HepG2 (cell line): ENCODE measurements around the gene NODAL. TPM values are rescaled to one million over a fixed set of nuclear protein-coding genes. Genes with fewer than 3 reads are reported as not detected.

Experiments
- ATAC-seq: fragments of 200-7000 bp; cut with Tn5 transposase; 3 replicates; pipeline ENCODE4 v1.9.1; 2020; ENCODE audit warnings: mild to moderate bottlenecking, moderate library complexity
- BruUV-seq: library from RNA; stranded (reverse); fragments of 400-500 nt; replicated peaks from 2 replicates; lab custom pipeline; 2021; lab: Mats Ljungman, UMichigan
- CTCF ChIA-PET: fragments of 300-600 bp; formaldehyde crosslinking; extraction: SDS; loops from one replicate; lab custom pipeline; 2021; ENCODE audit warnings: low total read pairs, inconsistent platforms, low intra/inter-chr PET ratio; lab: Yijun Ruan, JAX
- POLR2A ChIA-PET: fragments of 350-600 bp; sonication (Branson Sonifier 250); formaldehyde crosslinking; loops from one replicate; lab custom pipeline; 2020; ENCODE audit warnings: antibody characterized with exemption, inconsistent platforms; lab: Yijun Ruan, JAX
- DNase-seq: peaks from one replicate; pipeline ENCODE4 v3.0.0-alpha.2; 2015; ENCODE audit warnings: low spot score
- FAIRE-seq: peaks from 3 replicates; lab custom pipeline; 2011; peaks lifted over from hg19 to GRCh38; lab: Jason Lieb, UNC
- H2AFZ ChIP-seq: one replicate; pipeline ENCODE4 v1.6.1; 2011; ENCODE audit warnings: low read length, inconsistent platforms
- H3K27ac ChIP-seq: fragments of 300-600 bp; 3 replicates; pipeline ENCODE4 v1.8.0; 2011; ENCODE audit warnings: mixed run types, mild to moderate bottlenecking, mixed read lengths, low read length, inconsistent platforms; ENCODE audit not compliant: insufficient read depth; ENCODE audit errors: extremely low read length
- H3K27me3 ChIP-seq, 2 experiments: fragments of 200-600 bp in 1 of 2; 2 replicates in 1 of 2; 3 replicates in 1 of 2; pipeline versions ENCODE4 v1.6.0 to v1.8.0; 2011; ENCODE audit warnings: low read length in 2 of 2, mild to moderate bottlenecking in 2 of 2, moderate library complexity in 2 of 2, inconsistent platforms in 1 of 2; ENCODE audit not compliant: insufficient read depth in 2 of 2, control insufficient read depth in 1 of 2
- H3K36me3 ChIP-seq, 2 experiments: fragments of 200-600 bp in 1 of 2; replicated peaks in 1 of 2; 2 replicates in 1 of 2; 3 replicates in 1 of 2; pipeline versions ENCODE4 v1.5.1 to v1.8.0; 2011; ENCODE audit warnings: low read length in 2 of 2, inconsistent platforms in 1 of 2; ENCODE audit not compliant: insufficient read depth in 2 of 2, control insufficient read depth in 1 of 2
- H3K4me1 ChIP-seq: 2 replicates; pipeline ENCODE4 v1.5.1; 2012; ENCODE audit warnings: low read length, inconsistent platforms; ENCODE audit not compliant: insufficient read depth
- H3K4me2 ChIP-seq: 2 replicates; pipeline ENCODE4 v1.6.0; 2011; ENCODE audit warnings: low read depth, low read length, inconsistent platforms
- H3K4me3 ChIP-seq, 3 experiments: fragments of 200-600 bp in 1 of 3; sonication (generic), shearing (Covaris generic) in 1 of 3; replicated peaks in 1 of 3; 2 replicates each; pipeline ENCODE4 v1.5.1; 2011 to 2016; ENCODE audit warnings: low read length in 3 of 3, inconsistent platforms in 2 of 3, low read depth in 2 of 3, mild to moderate bottlenecking in 2 of 3, control low read depth in 1 of 3, mixed read lengths in 1 of 3; ENCODE audit not compliant: insufficient read depth in 1 of 3
- H3K79me2 ChIP-seq: one replicate; pipeline ENCODE4 v1.6.1; 2011; ENCODE audit warnings: low read length, inconsistent platforms; ENCODE audit not compliant: insufficient read depth
- H3K9ac ChIP-seq: 2 replicates; pipeline ENCODE4 v1.6.0; 2011; ENCODE audit warnings: mild to moderate bottlenecking, low read depth, low read length, inconsistent platforms; ENCODE audit not compliant: insufficient read depth
- H3K9me3 ChIP-seq: 2 replicates; pipeline ENCODE4 v1.5.1; 2012; ENCODE audit warnings: mild to moderate bottlenecking, low read length
- H4K20me1 ChIP-seq: 2 replicates; pipeline ENCODE4 v1.6.0; 2011; ENCODE audit warnings: inconsistent platforms, mild to moderate bottlenecking, low read length, moderate library complexity; ENCODE audit not compliant: insufficient read depth
- DMAP1 ChIP-seq: IDR thresholded peaks from 2 replicates; pipeline ENCODE4 v1.6.1; 2016
- FOXO1 ChIP-seq: sonication (generic); formaldehyde crosslinking; IDR thresholded peaks from 2 replicates; pipeline ENCODE4 v1.4.0; 2020; ENCODE audit warnings: missing genetic modification reagents
- JUN ChIP-seq: sonication (generic); formaldehyde crosslinking; IDR thresholded peaks from 2 replicates; pipeline ENCODE4 v1.4.0; 2020; ENCODE audit warnings: mild to moderate bottlenecking, missing genetic modification reagents
- MZF1 ChIP-seq: sonication (generic); formaldehyde crosslinking; IDR thresholded peaks from 2 replicates; pipeline ENCODE4 v1.8.1; 2023; ENCODE audit warnings: mild to moderate bottlenecking, missing genetic modification reagents, borderline replicate concordance
- SNAPC2 ChIP-seq: sonication (generic); formaldehyde crosslinking; IDR thresholded peaks from 2 replicates; pipeline ENCODE4 v1.8.1; 2022; ENCODE audit warnings: mild to moderate bottlenecking, missing genetic modification reagents
- XRCC5 ChIP-seq: fragments of 200-400 bp; formaldehyde crosslinking; optimal IDR thresholded peaks from 2 replicates; pipeline ENCODE3; 2017; ENCODE audit warnings: mild to moderate bottlenecking, low read length
- ZFAT ChIP-seq: sonication (generic); formaldehyde crosslinking; conservative IDR thresholded peaks from 2 replicates; pipeline ENCODE4 v1.8.1; 2023; ENCODE audit warnings: missing genetic modification reagents, inconsistent platforms
- ZFP41 ChIP-seq: sonication (generic); formaldehyde crosslinking; IDR thresholded peaks from 2 replicates; pipeline ENCODE4 v1.4.0; 2020; ENCODE audit warnings: mild to moderate bottlenecking, missing genetic modification reagents, borderline replicate concordance
- ZFP62 ChIP-seq: sonication (generic); formaldehyde crosslinking; IDR thresholded peaks from 2 replicates; pipeline ENCODE4 v1.4.0; 2020; ENCODE audit warnings: missing genetic modification reagents
- ZNF10 ChIP-seq: sonication (generic); formaldehyde crosslinking; IDR thresholded peaks from 2 replicates; pipeline ENCODE4 v1.4.0; 2020; ENCODE audit warnings: mild to moderate bottlenecking, low read depth, missing genetic modification reagents, borderline replicate concordance
- ZNF263 ChIP-seq: sonication (generic); formaldehyde crosslinking; IDR thresholded peaks from 2 replicates; pipeline ENCODE4 v1.4.0; 2020; ENCODE audit warnings: missing genetic modification reagents
- ZNF430 ChIP-seq: sonication (generic); formaldehyde crosslinking; IDR thresholded peaks from 2 replicates; pipeline ENCODE4 v1.9.0; 2021; ENCODE audit warnings: mild to moderate bottlenecking, missing genetic modification reagents
- ZNF562 ChIP-seq: sonication (generic); formaldehyde crosslinking; IDR thresholded peaks from 2 replicates; pipeline ENCODE4 v1.8.0; 2022; ENCODE audit warnings: missing genetic modification reagents, borderline replicate concordance
- WGBS: methylation state at CpG from one replicate; pipeline ENCODE4 v1.1.6; 2017; ENCODE audit warnings: low lambda C conversion rate; 5-methylcytosine and 5-hydroxymethylcytosine counted together
- in situ Hi-C: cut with HindIII; loops from 2 replicates; pipeline ENCODE4 v1.10.0; 2017; ENCODE audit warnings: low pct_unique_long_range_greater_than_20kb; ENCODE audit not compliant: extremely low pct_ligation_motif_present
- intact Hi-C: fragments of 100-400 bp; cut with micrococcal nuclease; formaldehyde crosslinking; loops from one replicate; pipeline ENCODE4 v1.10.0; 2022; ENCODE audit not compliant: unreplicated experiment
- polyA plus RNA-seq, 8 experiments: library from polyadenylated mRNA; depleted of rRNA in 3 of 8; stranded (reverse) in 7 of 8; unstranded in 1 of 8; fragments of >200 nt; fragmentation: Illumina TruSeq in 4 of 8; extraction: Trizol in 4 of 8; gene quantifications; 2 replicates each; pipeline versions ENCODE4 v1.2.1 to v1.2.3, GENCODE V29; 2011 to 2016; ENCODE audit warnings: low read depth in 4 of 8, missing spikeins in 1 of 8, mixed read lengths in 1 of 8; ENCODE audit not compliant: insufficient read depth in 1 of 8
- total RNA-seq, 5 experiments: library from RNA; depleted of rRNA; stranded (reverse); fragments of >200 nt; fragmentation: Illumina TruSeq; extraction: Trizol; gene quantifications; 2 replicates each; pipeline ENCODE4 v1.2.3, GENCODE V29; 2016; ENCODE audit warnings: low read depth in 1 of 5
- TF ChIP-seq, protein P1 (sequence below): sonication (generic); formaldehyde crosslinking; IDR thresholded peaks from 2 replicates; pipeline ENCODE4 v1.5.1; 2020; ENCODE audit warnings: mild to moderate bottlenecking, missing genetic modification reagents
- TF ChIP-seq, protein P2 (sequence below): sonication (generic); formaldehyde crosslinking; IDR thresholded peaks from 2 replicates; pipeline ENCODE4 v1.8.1; 2023; ENCODE audit warnings: missing genetic modification reagents, inconsistent platforms, borderline replicate concordance
- TF ChIP-seq, protein P3 (sequence below): sonication (generic); formaldehyde crosslinking; IDR thresholded peaks from 2 replicates; pipeline ENCODE4 v1.8.0; 2022; ENCODE audit warnings: missing genetic modification reagents, mild to moderate bottlenecking, moderate library complexity, borderline replicate concordance

The NODAL gene
- total and polyA plus RNA-seq, 2 of the 13 experiments (the other 11 are each of a cell fraction or from before 2014, with no cell fraction given): not detected

DNA sequence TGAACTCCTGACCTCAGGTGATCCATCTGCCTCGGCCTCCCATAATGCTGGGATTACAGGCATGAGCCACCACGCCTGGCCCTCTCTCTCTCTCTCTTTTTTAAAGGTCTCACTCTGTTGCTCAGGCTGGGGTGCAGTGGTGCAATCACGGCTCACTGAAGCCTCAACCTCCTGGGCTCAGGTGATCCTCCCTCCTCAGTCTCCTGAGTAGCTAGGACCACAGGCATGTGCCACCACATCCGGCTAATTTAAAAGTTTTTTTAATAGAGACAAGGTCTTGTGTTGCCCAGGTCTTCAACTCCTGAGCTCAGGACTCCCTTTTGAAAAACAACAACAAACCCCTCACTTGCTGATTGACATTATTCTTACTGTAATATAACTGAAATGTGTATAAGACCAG, 48.7 kb upstream of the NODAL start:
- no peak for DNase-seq
- H3K9me3 ChIP-seq: no peaks in the 10 kb centered on the region
- no peak overlapping the region for H3K4me3 ChIP-seq
- no TSS peak for BruUV-seq
- H3K27ac ChIP-seq: no peak overlapping the region
- H2AFZ ChIP-seq: no peak overlapping the region
- no peak for FAIRE-seq
- in situ Hi-C loops: no loop called here
- H3K27me3 ChIP-seq: peaks cover 3 to 25% of the 10 kb centered on the region in 2 experiments; a peak in 2 of 5 replicates
- H4K20me1 ChIP-seq: no peaks in the 10 kb centered on the region
- 3% methylated on average over 4 of the region's 4 CpGs for WGBS
- H3K79me2 ChIP-seq: no peaks in the 10 kb centered on the region
- TF ChIP-seq XRCC5 (no peak), MZF1 (CRISPR knock-in tag) (no peak), ZNF430 (CRISPR knock-in tag) (no peak), ZFP62 (CRISPR knock-in tag) (no peak), SNAPC2 (CRISPR knock-in tag) (no peak), ZNF562 (CRISPR knock-in tag) (no peak), DMAP1 (CRISPR knock-in tag) (no peak), ZNF263 (CRISPR knock-in tag) (no peak), ZNF10 (CRISPR knock-in tag) (no peak), FOXO1 (CRISPR knock-in tag) (no peak), JUN (CRISPR knock-in tag) (no peak), ZFP41 (CRISPR knock-in tag) (no peak), ZFAT (CRISPR knock-in tag) (no peak)
- TF ChIP-seq, protein P1, sequence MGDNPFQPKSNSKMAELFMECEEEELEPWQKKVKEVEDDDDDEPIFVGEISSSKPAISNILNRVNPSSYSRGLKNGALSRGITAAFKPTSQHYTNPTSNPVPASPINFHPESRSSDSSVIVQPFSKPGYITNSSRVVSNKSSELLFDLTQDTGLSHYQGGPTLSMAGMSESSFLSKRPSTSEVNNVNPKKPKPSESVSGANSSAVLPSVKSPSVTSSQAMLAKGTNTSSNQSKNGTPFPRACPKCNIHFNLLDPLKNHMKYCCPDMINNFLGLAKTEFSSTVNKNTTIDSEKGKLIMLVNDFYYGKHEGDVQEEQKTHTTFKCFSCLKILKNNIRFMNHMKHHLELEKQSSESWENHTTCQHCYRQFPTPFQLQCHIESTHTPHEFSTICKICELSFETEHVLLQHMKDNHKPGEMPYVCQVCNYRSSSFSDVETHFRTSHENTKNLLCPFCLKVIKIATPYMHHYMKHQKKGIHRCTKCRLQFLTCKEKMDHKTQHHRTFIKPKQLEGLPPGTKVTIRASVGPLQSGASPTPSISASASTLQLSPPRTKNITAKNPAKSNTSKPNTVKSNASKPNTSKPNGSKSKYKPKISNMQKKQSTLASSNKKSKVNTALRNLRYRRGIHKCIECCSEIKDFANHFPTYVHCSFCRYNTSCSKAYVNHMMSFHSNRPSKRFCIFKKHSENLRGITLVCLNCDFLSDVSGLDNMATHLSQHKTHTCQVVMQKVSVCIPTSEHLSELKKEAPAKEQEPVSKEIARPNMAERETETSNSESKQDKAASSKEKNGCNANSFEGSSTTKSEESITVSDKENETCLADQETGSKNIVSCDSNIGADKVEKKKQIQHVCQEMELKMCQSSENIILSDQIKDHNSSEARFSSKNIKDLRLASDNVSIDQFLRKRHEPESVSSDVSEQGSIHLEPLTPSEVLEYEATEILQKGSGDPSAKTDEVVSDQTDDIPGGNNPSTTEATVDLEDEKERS (CRISPR knock-in tag): no peak
- TF ChIP-seq, protein P2, sequence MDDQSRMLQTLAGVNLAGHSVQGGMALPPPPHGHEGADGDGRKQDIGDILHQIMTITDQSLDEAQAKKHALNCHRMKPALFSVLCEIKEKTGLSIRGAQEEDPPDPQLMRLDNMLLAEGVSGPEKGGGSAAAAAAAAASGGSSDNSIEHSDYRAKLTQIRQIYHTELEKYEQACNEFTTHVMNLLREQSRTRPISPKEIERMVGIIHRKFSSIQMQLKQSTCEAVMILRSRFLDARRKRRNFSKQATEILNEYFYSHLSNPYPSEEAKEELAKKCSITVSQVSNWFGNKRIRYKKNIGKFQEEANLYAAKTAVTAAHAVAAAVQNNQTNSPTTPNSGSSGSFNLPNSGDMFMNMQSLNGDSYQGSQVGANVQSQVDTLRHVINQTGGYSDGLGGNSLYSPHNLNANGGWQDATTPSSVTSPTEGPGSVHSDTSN: no peak
- TF ChIP-seq, protein P3, sequence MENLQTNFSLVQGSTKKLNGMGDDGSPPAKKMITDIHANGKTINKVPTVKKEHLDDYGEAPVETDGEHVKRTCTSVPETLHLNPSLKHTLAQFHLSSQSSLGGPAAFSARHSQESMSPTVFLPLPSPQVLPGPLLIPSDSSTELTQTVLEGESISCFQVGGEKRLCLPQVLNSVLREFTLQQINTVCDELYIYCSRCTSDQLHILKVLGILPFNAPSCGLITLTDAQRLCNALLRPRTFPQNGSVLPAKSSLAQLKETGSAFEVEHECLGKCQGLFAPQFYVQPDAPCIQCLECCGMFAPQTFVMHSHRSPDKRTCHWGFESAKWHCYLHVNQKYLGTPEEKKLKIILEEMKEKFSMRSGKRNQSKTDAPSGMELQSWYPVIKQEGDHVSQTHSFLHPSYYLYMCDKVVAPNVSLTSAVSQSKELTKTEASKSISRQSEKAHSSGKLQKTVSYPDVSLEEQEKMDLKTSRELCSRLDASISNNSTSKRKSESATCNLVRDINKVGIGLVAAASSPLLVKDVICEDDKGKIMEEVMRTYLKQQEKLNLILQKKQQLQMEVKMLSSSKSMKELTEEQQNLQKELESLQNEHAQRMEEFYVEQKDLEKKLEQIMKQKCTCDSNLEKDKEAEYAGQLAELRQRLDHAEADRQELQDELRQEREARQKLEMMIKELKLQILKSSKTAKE: no peak
- H3K36me3 ChIP-seq: no peaks in the 10 kb centered on the region
- ChIA-PET CTCF (no interaction called here), POLR2A (no interaction called here)
- H3K9ac ChIP-seq: no peak overlapping the region
- no peak overlapping the region for H3K4me2 ChIP-seq
- intact Hi-C loops: no loop called here
- no peaks in the 10 kb centered on the region for H3K4me1 ChIP-seq
- ATAC-seq: no peak
